Panc1 (cell line): ENCODE measurements around the gene LRMDA. TPM values are rescaled to one million over a fixed set of nuclear protein-coding genes. Genes with fewer than 3 reads are reported as not detected.

ENCODE experiments used
- ATAC-seq: fragments of 200-7000 bp; cut with Tn5 transposase; 2 replicates; pipeline ENCODE4 v1.9.1; 2020; ENCODE audit warnings: mild to moderate bottlenecking, moderate library complexity
- BruUV-seq: library from RNA; stranded (reverse); fragments of 400-500 nt; replicated peaks from 2 replicates; lab custom pipeline; 2021; lab: Mats Ljungman, UMichigan
- CTCF ChIA-PET: fragments of 300-600 bp; sonication (Branson Sonifier 250); formaldehyde crosslinking; loops from one replicate; lab custom pipeline; 2022; ENCODE audit warnings: antibody characterized with exemption; lab: Charles Lee
- POLR2A ChIA-PET: fragments of 300-600 bp; sonication (Branson Sonifier 250); formaldehyde crosslinking; loops from one replicate; lab custom pipeline; 2022; ENCODE audit warnings: antibody characterized with exemption; lab: Charles Lee
- DNase-seq: peaks from one replicate; pipeline ENCODE4 v3.0.0-alpha.2; 2010; ENCODE audit warnings: low read depth, low spot score
- H3K27ac ChIP-seq: 2 replicates; pipeline ENCODE4 v1.5.1; 2011; ENCODE audit warnings: mild to moderate bottlenecking, low read length, inconsistent platforms
- H3K27me3 ChIP-seq: fragments of 200-500 bp; sonication (Bioruptor generic); 2 replicates; pipeline ENCODE4 v1.6.0; 2014; ENCODE audit warnings: low read length, inconsistent platforms; ENCODE audit not compliant: control insufficient read depth, insufficient read depth
- H3K36me3 ChIP-seq: fragments of 200-500 bp; sonication (Bioruptor generic); 2 replicates; pipeline ENCODE4 v1.5.1; 2014; ENCODE audit warnings: inconsistent platforms, mild to moderate bottlenecking, low read length, moderate library complexity; ENCODE audit not compliant: control insufficient read depth, insufficient read depth
- H3K4me1 ChIP-seq: 2 replicates; pipeline ENCODE4 v1.5.1; 2011; ENCODE audit warnings: inconsistent platforms, mild to moderate bottlenecking, low read length, moderate library complexity; ENCODE audit not compliant: control insufficient read depth, insufficient read depth
- H3K4me3 ChIP-seq, 2 experiments: 2 replicates each; pipeline ENCODE4 v1.5.1; 2011 to 2012; ENCODE audit warnings: low read depth in 2 of 2, low read length in 2 of 2, mild to moderate bottlenecking in 2 of 2, inconsistent platforms in 1 of 2, moderate library complexity in 1 of 2
- H3K9me3 ChIP-seq: fragments of 200-500 bp; sonication (Bioruptor generic); 2 replicates; pipeline ENCODE4 v1.5.1; 2014; ENCODE audit warnings: low read depth, mild to moderate bottlenecking, inconsistent platforms, low read length, moderate library complexity; ENCODE audit not compliant: control insufficient read depth, insufficient read depth
- CTCF ChIP-seq: fragments of 450-650 bp; IDR thresholded peaks from 2 replicates; pipeline ENCODE4 v1.5.1; 2017; ENCODE audit warnings: mild to moderate bottlenecking
- POLR2AphosphoS5 ChIP-seq: IDR thresholded peaks from 2 replicates; pipeline ENCODE4 v1.6.1; 2012; ENCODE audit warnings: mild to moderate bottlenecking, low read depth, low read length, moderate library complexity
- SIN3A ChIP-seq: IDR thresholded peaks from 2 replicates; pipeline ENCODE4 v1.6.1; 2012; ENCODE audit warnings: low read depth, mild to moderate bottlenecking, low read length, moderate library complexity, borderline replicate concordance; ENCODE audit not compliant: insufficient read depth
- TCF7L2 ChIP-seq: IDR thresholded peaks from 2 replicates; pipeline ENCODE4 v1.6.1; 2011; ENCODE audit warnings: mild to moderate bottlenecking, low read depth, low read length, inconsistent platforms
- in situ Hi-C: cut with HindIII; loops from 2 replicates; pipeline ENCODE4 v1.10.0; 2016; ENCODE audit warnings: low sequenced_read_pairs, low pct_unique_long_range_greater_than_20kb
- intact Hi-C: fragments of 100-400 bp; cut with micrococcal nuclease; formaldehyde crosslinking; loops from one replicate; pipeline ENCODE4 v1.10.0; 2022; ENCODE audit not compliant: unreplicated experiment
- total RNA-seq: library from RNA; stranded (reverse); gene quantifications from one replicate; pipeline ENCODE4 v1.2.1, GENCODE V29; 2021; ENCODE audit not compliant: unreplicated experiment
- TF ChIP-seq, protein P1 (sequence below), 2 experiments: IDR thresholded peaks; 2 replicates each; pipeline ENCODE4 v1.6.1; 2011 to 2012; ENCODE audit warnings: low read depth in 2 of 2, control low read depth in 1 of 2, low read length in 1 of 2, mild to moderate bottlenecking in 1 of 2, moderate library complexity in 1 of 2; ENCODE audit not compliant: insufficient read depth in 1 of 2

The LRMDA gene
- total RNA-seq, 1 experiment from 2014 or later, result 1.2 TPM

- ChIA-PET CTCF (no interaction called here), POLR2A (no interaction called here)
- Histone ChIP-seq H3K27me3 (no peaks in the 10 kb centered on the region), H3K9me3 (peaks cover under 1% of the 10 kb centered on the region; the same call in 1 of the 2 replicates), H3K4me1 (no peaks in the 10 kb centered on the region), H3K4me3 (no peak overlapping the region), H3K36me3 (no peaks in the 10 kb centered on the region), H3K27ac (no peak overlapping the region)
- in situ Hi-C loops (no loop called here), intact Hi-C loops (no loop called here)
- DNase-seq (no peak), ATAC-seq (no peak)
- no peak for TF ChIP-seq SIN3A
- no peak for TF ChIP-seq POLR2AphosphoS5
- TF ChIP-seq TCF7L2, result no peak
- TF ChIP-seq, protein P1, sequence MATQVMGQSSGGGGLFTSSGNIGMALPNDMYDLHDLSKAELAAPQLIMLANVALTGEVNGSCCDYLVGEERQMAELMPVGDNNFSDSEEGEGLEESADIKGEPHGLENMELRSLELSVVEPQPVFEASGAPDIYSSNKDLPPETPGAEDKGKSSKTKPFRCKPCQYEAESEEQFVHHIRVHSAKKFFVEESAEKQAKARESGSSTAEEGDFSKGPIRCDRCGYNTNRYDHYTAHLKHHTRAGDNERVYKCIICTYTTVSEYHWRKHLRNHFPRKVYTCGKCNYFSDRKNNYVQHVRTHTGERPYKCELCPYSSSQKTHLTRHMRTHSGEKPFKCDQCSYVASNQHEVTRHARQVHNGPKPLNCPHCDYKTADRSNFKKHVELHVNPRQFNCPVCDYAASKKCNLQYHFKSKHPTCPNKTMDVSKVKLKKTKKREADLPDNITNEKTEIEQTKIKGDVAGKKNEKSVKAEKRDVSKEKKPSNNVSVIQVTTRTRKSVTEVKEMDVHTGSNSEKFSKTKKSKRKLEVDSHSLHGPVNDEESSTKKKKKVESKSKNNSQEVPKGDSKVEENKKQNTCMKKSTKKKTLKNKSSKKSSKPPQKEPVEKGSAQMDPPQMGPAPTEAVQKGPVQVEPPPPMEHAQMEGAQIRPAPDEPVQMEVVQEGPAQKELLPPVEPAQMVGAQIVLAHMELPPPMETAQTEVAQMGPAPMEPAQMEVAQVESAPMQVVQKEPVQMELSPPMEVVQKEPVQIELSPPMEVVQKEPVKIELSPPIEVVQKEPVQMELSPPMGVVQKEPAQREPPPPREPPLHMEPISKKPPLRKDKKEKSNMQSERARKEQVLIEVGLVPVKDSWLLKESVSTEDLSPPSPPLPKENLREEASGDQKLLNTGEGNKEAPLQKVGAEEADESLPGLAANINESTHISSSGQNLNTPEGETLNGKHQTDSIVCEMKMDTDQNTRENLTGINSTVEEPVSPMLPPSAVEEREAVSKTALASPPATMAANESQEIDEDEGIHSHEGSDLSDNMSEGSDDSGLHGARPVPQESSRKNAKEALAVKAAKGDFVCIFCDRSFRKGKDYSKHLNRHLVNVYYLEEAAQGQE (IDR thresholded peaks at IDR 0.05; ENCODE audit: insufficient read depth in 1 of 2, low read depth in 2 of 2, low read length in 1 of 2), result no peak
- TF ChIP-seq CTCF, result no peak
- no TSS peak for BruUV-seq
Observed at GRCh38 chr10:76255241-76255640, 823.8 kb downstream of the LRMDA start.

GRCh38 chr10:76257816-76258215 lies 826.4 kb downstream of the LRMDA start:
- ChIA-PET CTCF (no interaction called here), POLR2A (no interaction called here)
- intact Hi-C loops (no loop called here), in situ Hi-C loops (no loop called here)
- no peaks in the 10 kb centered on the region for H3K27me3 ChIP-seq
- no peak overlapping the region for H3K4me3 ChIP-seq
- H3K27ac ChIP-seq, result no peak overlapping the region
- BruUV-seq, result no TSS peak
- peaks cover 5% of the 10 kb centered on the region; the same call in 1 of the 2 replicates for H3K9me3 ChIP-seq
- ATAC-seq (no peak), DNase-seq (no peak)
- no peaks in the 10 kb centered on the region for H3K36me3 ChIP-seq
- H3K4me1 ChIP-seq, result no peaks in the 10 kb centered on the region
- TF ChIP-seq, protein P1 (IDR thresholded peaks at IDR 0.05; ENCODE audit: insufficient read depth in 1 of 2, low read depth in 2 of 2, low read length in 1 of 2), result no peak
- TF ChIP-seq CTCF (no peak), POLR2AphosphoS5 (no peak), SIN3A (no peak), TCF7L2 (no peak)
